CD4-positive, alpha-beta T cell treated with Interleukin-2 at 100 ng/mL for 4 hours (primary cell): ENCODE measurements around the gene MED9.

Source experiments
- DNase-seq: peaks from one replicate; pipeline ENCODE4 v3.0.0-alpha.2; 2020; ENCODE audit warnings: low spot score

MED9 gene

DNA sequence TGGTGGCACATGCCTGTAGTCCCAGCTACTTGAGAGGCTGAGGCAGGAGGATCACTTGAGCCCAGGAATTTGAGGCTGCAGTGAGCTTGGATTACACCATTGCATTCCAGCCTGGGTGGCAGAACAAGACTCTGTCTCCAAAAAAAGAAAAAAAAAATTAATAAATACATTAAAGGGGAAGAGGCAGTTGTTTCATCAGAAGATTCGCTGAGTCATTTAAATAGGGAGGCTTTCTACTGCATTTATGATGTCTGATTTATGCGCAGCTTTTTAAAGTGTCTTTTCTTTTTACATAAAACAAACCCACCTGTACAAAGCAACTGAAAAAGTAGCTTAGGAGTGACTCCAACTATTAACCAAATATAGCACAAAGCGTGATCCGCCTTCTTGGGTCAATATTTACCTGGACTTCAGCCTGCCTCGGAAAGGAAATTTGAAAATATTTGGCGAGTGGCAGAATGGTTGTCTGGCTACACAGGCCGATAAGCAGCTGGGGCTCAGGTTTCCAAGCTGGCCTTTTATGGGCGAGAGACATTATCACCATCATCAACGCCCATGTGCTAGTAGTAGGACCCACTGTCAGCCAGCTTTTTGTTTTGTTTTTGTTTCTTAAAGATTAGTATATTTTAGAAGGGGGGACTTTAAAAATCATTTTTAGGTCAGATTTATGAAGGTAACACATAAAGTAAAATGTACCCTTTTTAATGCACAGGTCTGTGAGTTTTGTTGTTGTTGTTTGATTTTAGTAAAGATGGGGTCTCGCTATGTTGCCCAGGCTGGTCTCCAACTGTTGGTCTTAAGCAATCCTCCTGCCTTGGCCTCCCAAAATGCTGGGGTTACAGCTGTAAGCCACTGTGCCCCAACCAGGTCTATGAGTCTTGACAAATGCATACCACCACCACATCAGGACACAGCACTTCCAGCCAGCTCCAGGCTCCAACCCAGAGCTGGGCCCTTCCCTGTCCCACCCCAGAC, 61.9 kb downstream of the MED9 start:
- no peak for DNase-seq

DNA sequence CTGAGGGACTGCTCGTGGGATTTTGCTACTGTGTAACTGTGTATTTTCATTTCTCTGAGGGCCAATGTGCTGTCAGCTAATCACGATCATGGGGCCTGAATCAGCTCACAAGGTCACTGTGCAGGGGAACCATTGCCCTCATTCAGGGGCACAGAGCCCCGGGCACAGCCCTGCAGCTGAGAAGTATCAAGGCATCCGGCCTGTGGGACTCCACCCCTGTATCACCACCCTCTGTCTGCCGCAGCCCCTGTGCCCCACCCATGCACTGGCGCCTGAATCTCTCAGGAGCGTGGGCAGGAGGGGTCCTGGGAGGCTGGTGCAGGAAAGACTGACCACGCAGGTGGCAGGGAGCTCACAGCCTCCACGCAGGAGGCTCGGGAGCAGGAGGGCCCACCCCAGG, 62.8 kb downstream of the MED9 start:
- no peak for DNase-seq

DNA sequence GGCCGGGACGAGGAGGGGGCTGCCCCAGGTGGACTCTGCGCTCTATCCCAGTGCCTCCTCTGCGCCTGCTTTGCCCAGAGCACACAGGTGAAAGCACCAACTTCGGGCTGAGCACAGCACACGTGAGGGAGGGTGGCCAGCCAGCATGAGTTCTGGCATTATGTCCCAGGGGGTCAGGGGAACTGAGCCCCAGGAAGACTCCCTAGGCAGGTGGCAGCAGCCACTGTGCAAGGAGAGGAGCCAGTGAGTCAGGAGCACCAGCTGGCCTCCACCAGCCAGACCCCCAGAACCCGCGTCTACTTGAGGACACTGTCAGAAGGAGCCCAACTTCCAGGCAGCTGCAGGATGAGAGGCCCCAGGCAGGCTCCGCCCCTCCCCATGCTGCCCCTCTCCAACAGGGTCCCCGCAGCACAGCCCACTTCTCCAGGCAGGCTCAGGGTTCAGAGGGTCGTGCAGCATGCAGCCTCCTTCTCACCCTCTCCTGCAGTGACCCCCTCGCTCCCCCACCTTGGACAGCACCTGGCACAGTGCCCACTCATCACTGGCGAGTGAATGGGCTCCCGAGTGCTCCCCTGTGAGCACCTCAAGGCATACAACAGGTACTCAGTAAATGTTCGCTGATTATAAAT, 63.6 kb downstream of the MED9 start:
- no peak for DNase-seq

DNA sequence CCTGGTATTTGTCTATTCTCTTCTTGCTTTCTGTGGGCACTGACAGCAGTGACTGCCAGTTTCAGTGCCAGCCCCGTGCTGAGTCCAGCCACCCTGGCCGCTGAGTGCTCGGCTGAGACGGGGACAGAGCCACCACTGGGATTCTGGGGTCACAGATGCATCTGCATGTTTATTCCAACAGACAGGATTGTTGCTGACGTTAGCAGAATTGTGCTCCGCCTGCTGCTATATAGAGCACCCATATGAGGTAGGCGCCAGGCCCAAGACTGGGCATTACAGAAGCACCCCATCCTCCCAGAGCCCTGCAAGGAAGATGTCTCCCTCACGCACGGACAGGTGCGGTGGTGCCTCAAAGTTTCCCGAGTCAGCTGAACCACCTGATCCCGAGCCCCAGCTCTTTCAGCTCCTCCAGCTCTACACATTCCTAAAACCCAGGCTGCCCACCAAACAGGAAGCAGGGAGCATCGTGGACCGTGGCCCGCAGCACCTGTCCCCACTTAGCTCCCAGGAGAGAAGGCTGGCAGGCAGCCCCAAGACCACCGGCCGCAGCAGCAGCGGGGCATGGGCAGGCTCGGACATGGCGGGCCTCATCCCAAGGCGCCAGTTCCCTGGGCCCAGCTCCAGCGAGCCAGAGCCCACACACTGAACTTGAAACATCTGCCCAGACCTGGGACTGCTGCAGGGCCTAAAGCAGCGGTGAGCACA, 64.3 kb downstream of the MED9 start:
- no peak for DNase-seq

DNA sequence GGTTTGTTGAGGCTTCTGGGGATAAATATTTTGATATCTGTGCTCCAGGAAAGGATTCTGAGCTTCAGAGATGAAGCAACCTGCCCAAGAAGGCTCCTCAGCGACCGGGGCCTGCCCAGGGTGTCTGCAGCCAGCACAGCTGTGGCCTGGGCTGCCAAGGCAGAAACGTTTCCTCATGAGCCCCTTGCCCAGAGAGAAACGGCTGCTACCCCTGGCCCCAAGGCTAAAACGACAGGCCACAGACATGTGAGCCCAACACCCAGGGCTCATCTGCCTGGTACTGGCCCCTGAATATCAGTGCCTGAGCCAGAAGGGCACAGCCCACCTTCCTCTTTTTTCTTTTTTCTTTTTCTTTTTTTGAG, 64.8 kb downstream of the MED9 start:
- DNase-seq = no peak
